Stimulated activated CD4-positive, alpha-beta T cell treated with anti-CD3 and anti-CD28 coated beads, Interleukin-4, amount 100 ng/mL, for 24 hours (primary cell): ENCODE data around the gene NME7.
"Not testable (repeated sequence)": the region's sequence is repeated elsewhere in the genome, so short reads cannot be mapped to it uniquely, and the experiment has no call there.

Experiments used
- DNase-seq: peaks from one replicate; pipeline ENCODE4 v3.0.0-alpha.2; 2020

Gene NME7

GRCh38 chr1:169300854-169301253, 66.7 kb downstream of the NME7 start:
- DNase-seq, result no peak

DNA sequence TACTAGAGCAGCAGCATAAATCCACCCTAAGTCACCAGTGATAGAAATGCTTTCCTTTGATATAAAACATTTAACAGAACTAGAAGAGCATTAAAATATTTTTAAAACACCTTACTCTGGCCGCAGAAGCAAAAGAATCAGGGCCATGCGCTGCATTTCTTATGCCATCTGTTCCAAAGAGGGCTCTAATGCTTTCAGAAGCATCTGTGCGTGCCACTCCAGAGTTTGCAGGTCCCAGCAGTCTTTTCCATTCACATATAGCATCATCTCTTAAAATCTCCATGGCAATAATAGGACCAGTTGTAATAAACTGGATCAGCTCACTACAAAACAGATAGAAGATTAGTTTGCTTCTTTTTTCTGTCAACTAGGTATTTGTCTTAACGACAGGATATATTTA, 69.2 kb downstream of the NME7 start:
- DNase-seq, result no peak

DNA sequence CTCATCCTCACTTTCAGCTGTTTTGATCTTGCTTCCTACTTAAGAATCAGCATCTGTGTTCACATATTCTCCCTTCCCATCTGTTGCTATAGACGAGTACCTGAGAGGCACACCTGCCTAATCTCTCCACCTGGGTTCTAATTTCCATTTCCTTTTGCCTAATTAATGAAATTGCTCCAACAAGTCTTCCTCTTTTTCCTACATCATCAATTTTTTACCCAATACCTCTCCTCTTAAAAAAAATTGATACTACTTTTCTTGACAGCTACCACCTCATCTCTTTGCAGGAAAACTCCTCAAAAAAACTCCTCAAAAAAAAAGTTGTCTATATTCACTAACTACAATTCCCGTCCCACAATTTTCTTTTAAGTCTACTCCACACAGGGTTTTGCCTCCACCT, 71.8 kb downstream of the NME7 start:
- no peak for DNase-seq

DNA sequence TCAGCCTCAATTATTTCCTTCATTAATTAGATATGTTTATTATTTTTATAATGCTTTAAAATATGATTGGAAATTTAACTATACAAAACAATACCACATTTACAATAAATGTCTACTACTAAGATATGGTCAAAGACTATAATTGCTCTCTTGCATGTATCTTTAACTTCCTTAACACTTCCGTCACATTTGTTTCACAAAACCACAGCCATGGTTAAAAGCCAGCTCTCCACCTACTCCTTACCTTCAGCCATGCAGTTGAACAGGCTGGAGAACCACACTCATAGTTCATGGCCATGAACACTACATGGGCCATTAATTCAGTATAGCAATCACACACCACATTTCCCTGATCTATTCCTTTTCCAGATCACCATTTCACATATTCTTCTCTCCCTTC, 72.2 kb downstream of the NME7 start:
- DNase-seq, result no peak

DNA sequence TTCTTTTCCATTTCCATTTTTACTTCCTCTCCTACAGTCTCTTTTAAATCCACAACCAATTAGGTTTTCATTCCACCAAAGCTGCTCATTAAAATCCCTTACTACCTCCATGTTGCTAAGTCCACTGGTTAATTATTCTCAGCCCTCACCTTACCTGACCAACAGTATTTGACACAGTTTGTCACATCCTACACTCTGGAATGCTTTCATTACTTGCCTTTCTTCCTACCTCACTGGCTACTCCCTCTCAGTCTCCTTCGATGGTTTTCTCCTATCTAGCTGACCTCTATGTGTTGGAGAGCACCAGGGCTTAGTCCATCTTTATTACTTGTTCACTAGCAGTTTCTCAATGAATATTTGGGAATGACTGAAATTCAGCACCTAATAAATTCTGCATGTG, 78.6 kb downstream of the NME7 start:
- no peak for DNase-seq

GRCh38 chr1:169288011-169288414, 79.6 kb downstream of the NME7 start:
- DNase-seq, result no peak

DNA sequence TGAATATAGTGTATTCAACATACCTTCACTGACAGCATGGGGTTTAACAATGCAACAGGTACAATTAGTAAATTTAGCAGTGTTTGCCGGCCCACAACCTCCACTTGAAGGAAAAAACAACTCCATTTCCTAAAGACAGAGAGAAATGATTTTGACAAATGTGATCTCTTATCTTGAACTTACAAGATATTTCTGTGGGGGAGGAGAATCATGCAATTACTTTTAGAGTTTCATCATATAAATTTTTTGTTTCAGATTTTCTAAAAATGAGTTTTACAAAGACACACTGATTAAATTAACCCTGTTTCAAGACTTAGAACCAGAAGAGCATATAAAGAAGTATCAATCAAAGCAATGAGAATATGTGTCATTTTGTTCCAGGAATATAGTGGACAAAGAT, 80.3 kb downstream of the NME7 start:
- no peak for DNase-seq

DNA sequence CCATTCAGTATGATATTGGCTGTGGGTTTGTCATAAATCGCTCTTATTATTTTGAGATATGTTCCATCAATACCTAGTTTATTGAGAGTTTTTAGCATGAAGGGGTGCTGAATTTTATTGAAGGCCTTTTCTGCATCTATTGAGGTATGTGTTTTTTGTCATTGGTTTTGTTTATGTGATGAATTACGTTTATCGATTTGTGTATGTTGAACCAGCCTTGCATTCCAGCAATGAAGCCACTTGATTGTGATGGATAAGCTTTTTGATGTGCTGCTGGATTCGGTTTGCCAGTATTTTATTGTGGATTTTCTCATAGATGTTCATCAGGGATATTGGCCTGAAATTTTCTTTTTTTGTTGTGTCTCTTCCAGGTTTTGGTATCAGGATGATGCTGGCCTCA, 86.0 kb downstream of the NME7 start:
- not testable (repeated sequence) for DNase-seq

- DNase-seq, result no peak
Observed at GRCh38 chr1:169271098-169271497, 96.5 kb downstream of the NME7 start.

DNA sequence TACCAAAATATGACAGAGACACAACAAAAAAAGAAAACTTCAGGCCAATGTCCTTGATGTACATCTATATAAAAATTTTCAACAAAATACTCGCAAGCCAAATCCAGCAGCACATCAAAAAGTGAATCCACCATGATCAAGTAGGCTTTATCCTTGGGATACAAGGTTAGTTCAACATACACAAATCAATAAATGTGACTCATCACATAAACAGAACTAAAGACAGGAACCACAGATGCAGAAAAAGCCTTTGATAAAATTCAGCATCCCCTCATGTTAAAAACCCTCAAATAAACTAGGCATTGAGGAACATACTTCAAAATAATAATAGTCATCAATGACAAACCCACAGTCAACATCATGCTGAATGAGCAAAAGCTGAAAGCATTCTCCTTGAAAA, 101.5 kb downstream of the NME7 start:
- DNase-seq, result no peak

DNA sequence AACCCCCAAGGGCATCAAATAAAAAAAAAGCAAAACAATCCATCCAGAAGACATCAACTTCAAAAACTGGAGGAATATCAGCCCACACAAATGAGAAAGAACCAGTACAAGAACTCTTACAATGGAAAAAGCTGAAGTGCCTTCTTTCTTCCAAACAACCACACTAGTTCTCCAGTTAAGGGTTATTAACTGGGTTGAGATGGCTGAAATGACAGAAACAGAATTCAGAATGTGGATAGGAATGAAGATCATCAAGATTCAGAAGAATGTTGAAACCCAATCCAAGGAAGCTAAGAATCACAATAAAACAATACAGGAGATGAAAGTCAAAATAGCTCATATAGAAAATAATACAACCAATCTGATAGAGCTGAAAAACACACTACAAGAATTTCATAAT, 104.5 kb downstream of the NME7 start:
- DNase-seq, result no peak

GRCh38 chr1:169261884-169262283, 105.7 kb downstream of the NME7 start:
- no peak for DNase-seq

DNA sequence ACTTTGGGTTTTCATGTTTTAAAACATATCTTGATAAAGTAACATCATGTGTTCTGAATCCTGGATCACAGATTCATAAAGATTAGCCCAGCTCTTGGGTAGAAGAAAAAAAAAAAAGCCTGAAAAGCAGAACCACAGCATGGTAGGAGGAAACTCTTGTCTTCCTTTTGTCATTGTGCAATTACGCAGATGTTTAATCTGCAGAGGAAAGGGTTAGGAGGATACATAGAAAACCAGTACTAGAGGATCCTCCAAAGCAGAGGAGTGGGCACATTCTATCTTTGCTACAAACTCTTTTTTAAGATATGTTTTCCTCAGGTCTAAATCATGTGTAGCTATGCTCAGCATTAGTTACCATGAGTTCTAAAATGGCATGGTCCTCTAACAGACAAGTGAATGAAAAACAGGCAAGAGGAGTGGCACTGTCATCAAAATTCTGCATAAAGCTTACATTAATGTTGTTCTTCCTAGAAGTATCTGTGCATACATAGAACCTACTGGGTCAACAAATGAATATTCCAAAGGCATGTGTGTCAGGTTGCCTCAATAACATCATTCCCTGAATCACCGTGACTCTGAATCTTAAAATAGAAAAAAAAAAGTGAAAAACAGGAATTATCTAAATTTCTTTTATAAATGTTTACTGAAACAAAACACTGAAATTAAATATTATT, 107.0 kb downstream of the NME7 start:
- DNase-seq, result no peak

DNA sequence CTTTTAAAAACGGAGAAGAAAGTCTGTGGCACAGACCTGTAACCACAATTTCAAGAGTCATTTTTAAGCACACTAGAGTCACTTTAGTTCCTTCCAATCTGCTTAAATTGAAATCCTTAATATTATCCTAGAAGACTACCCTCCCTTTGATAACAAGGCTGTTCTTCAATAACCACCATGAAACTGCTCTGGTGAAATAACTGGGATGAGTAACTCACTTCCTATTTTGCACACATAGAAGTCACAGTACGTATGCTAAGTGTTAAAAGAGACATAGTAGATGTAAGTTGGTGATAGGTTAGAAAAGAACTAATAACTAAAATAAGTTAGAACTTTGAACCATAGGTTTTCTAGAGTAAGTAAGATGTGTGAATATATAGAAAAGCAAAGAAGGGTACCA, 107.8 kb downstream of the NME7 start:
- no peak for DNase-seq

DNA sequence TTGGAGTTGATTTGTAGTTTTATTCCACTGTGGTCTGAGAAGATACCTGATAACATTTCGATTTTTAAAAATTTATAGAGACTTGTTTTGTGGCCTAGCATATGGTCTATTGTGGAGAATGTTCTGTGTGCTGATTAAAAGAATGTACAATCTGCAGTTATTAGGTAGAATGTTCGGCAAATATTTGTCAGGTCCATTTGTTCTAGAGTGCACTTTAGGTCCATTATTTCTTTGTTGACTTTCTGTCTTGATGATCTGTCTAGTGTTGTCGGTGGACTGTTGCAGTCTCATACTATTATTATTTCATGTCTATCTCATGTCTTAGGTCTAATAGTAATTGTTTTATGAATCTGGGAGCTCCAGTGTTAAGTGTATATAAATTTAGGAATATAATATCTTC, 116.8 kb downstream of the NME7 start:
- DNase-seq, result no peak

- no peak for DNase-seq
Observed at GRCh38 chr1:169250022-169250421, 117.6 kb downstream of the NME7 start.

GRCh38 chr1:169249611-169250010, 118.0 kb downstream of the NME7 start:
- no peak for DNase-seq

- DNase-seq, result no peak
Observed at GRCh38 chr1:169245706-169246105, 121.9 kb downstream of the NME7 start.

- DNase-seq, result no peak
Observed at GRCh38 chr1:169240449-169241232, 127.0 kb downstream of the NME7 start.

- no peak for DNase-seq
Observed at GRCh38 chr1:169236880-169237279, 130.7 kb downstream of the NME7 start.

DNA sequence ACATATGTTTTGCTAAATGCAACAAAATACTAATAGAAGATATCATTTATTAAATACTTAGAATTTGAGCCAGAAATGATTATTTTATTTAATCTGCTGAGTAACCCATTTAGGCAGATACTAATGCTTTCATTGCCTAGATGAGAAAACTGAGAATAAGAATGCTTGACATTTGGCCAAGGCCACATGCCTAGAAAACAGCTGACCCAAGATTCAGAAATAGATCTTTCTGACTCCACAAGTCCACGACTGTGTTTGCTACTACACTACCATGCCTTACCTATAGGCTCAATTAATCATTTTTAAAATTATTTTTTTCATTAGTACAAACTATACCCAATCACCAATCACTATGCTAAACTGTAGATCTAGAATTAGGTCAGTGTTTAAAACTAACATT, 131.5 kb downstream of the NME7 start:
- DNase-seq, result no peak

DNA sequence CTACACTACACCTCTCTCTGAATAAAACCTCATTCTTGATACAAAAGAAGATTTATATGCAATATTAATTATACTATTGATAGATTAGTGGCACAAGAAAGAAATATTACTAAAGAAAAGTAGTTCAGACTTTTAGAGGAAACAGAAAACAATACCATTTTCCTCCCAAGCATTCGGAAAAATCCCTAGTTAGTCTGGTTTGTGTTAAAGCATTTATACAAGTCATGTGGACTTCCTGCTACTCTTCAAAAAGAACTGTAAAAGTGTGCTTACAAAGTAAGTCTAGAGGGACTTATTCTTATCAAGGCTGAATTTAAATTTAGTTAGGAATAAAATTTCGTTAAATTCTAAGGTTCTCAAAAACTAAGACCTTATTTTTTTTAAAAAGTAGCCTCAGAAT, 132.0 kb downstream of the NME7 start:
- DNase-seq, result no peak

DNA sequence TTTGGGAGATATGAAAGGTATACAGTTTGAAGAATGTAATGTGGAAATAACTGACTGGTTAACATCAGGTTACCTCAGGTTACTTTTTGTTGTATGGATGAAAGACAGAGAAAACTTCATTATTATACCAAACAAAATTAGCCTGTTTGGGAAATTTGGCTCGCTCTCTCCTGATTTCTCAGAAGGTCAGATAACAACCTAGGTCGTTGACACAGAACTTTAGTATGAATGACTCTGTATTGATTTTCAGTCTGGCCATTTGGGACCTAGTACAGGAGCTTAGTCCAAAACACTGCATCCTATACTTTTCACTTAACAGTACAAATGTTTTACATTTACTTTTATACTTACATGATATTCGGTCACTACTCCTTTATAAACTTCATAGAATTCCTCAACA, 132.8 kb downstream of the NME7 start:
- DNase-seq, result no peak

- DNase-seq, result no peak
Observed at GRCh38 chr1:169217636-169218035, 150.0 kb downstream of the NME7 start.

DNA sequence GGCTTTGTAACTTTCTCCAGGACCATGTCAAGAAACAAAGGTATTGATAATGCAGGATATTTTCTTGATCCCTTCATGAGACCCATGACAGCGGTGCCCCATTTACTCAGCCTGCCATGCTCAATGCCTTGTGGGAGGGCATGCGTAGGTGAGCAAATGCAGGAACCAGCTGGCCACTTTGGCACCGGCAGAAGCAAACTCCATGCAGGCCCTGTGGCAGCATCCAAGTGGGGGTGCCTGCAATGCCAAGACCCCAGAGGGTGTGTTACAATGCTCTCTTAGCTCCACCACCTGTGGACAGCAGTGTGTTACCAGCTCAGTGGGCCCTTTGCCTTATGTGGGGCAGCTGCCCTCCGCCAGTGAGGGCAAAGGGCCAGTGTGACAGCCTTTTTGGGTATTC, 153.0 kb downstream of the NME7 start:
- no peak for DNase-seq
